Heart right ventricle (tissue), 16 donors: ENCODE results near the gene GPX7. TPM values are rescaled to one million over a fixed set of nuclear protein-coding genes. Genes with fewer than 3 reads are reported as not detected.

Experiments
- ATAC-seq, 8 donors: fragments of 200-7000 bp; cut with Tn5 transposase; one replicate each; pipeline ENCODE4 v1.9.1; 2020; ENCODE audit warnings: mild to moderate bottlenecking in 8 of 8, moderate library complexity in 8 of 8, moderate number of reproducible peaks in 1 of 8
- DNase-seq, 2 donors: peaks; one replicate each; pipeline ENCODE4 v3.0.0-alpha.2; 2020
- H3K27ac ChIP-seq, 10 donors: fragments of 200-600 bp; sonication (generic) in 2 of 10; one replicate each; pipeline versions ENCODE4 v1.5.0 to v1.8.0; 2020 to 2022; ENCODE audit warnings: mild to moderate bottlenecking in 3 of 10
- H3K27me3 ChIP-seq, 7 donors: fragments of 200-600 bp; one replicate each; pipeline ENCODE4 v1.8.0; 2021 to 2022; ENCODE audit warnings: mild to moderate bottlenecking in 2 of 7
- H3K36me3 ChIP-seq, 9 donors: fragments of 200-600 bp; sonication (generic) in 1 of 9; one replicate each; pipeline versions ENCODE4 v1.5.0 to v1.8.0; 2020 to 2022; ENCODE audit warnings: mild to moderate bottlenecking in 2 of 9
- H3K4me1 ChIP-seq, 9 donors: fragments of 200-600 bp; sonication (generic) in 1 of 9; one replicate each; pipeline versions ENCODE4 v1.5.0 to v1.8.0; 2020 to 2022; ENCODE audit warnings: mild to moderate bottlenecking in 4 of 9
- H3K4me3 ChIP-seq, 10 donors: fragments of 200-600 bp; sonication (generic) in 2 of 10; one replicate each; pipeline versions ENCODE4 v1.5.0 to v1.8.0; 2020 to 2022; ENCODE audit warnings: mild to moderate bottlenecking in 7 of 10, moderate library complexity in 2 of 10
- H3K9me3 ChIP-seq, 11 donors: fragments of 200-600 bp in 10 of 11; sonication (generic) in 2 of 11; one replicate each; pipeline versions ENCODE4 v1.5.0 to v1.8.0; 2013 to 2022; ENCODE audit warnings: mild to moderate bottlenecking in 2 of 11, control low read depth in 1 of 11, moderate library complexity in 1 of 11
- CTCF ChIP-seq, 9 donors: fragments of 200-600 bp; sonication (generic) in 2 of 9; IDR thresholded peaks; one replicate each; pipeline versions ENCODE4 v1.5.0 to v1.8.0; 2021 to 2022; ENCODE audit warnings: antibody characterized with exemption in 9 of 9, mild to moderate bottlenecking in 5 of 9, moderate library complexity in 1 of 9
- WGBS, 2 donors: extraction: QIAGEN DNeasy Blood & Tissue Kit; methylation state at CpG; one replicate each; pipeline ENCODE4 v1.1.7; 2013; ENCODE audit warnings: inconsistent platforms in 1 of 2; 5-methylcytosine and 5-hydroxymethylcytosine counted together
- intact Hi-C, 10 donors: fragments of 100-400 bp; cut with DNase I; formaldehyde crosslinking; loops; one replicate each; pipeline versions ENCODE4 v1.11.1 to v1.14.2; 2022
- polyA plus RNA-seq, 2 donors: library from polyadenylated mRNA; stranded (reverse); fragments of 200-250 nt; gene quantifications; one replicate each; pipeline ENCODE4 v1.2.3, GENCODE V29; 2013
- total RNA-seq, 10 donors: library from RNA; stranded (reverse); fragmentation: NEBNext Ultra II Directional in 3 of 10; extraction: Animal tissue kit (Norgen Biotek cat#: 25700) in 3 of 10; gene quantifications; one replicate each; pipeline versions ENCODE4 v1.2.1 to v1.2.4, GENCODE V29; 2021 to 2023
- donor health status: Arrhythmogenic right ventricular cardiomyopathy.
- donor health status: ischemic (EF 13 %, LVEDD 7.1; RV severe dilation, severe dysfunction).
- donor health status: healthy with polysubstance abuse.
- donor health status: DM: no; HTN: yes; CAD: no.
- donor health status: DM: no; HTN: no; CAD: no.
- donor health status: ischemic (EF 25% LVEDD 6.9; RV normal size, moderate dysfunction).
- donor health status: ischemic (EF 25% LVEDD 5.7; RV mildly dilated, moderate dysfunction).
- donor health status: healthy.
- donor health status: DM: yes; HTN: yes; CAD: no.
- donor health status: Ischemic cardiomyopathy.
- donor health status: ischemic (EF 35%, LVEDD 5.7; RV mildly dilated, moderate dysfunction).
- donor health status: nonischemic (EF 11% LVEDD 7.7; RV severe dilation, severe dysfunction).
- donor health status: DM: yes; HTN: yes; CAD: no.
- donor health status: PGD.
- donor health status: ischemic (EF 29% LVEDD 5.4; RV normal size, mild dysfunction).
- donor health status: nonischemic (EF 23%, LVEDD 6.1; RV moderate dilation, normal function).

The GPX7 gene
- total and polyA plus RNA-seq, 12 donors = 3.3 to 22.9 (median 6.9) TPM

GRCh38 chr1:52641307-52641706 is 39.1 kb downstream of the GPX7 start:
- ATAC-seq (no peak), DNase-seq (no peak)
- Histone ChIP-seq H3K4me3 (no peak overlapping the region), H3K36me3 (no peaks in the 10 kb centered on the region), H3K27me3 (no peaks in the 10 kb centered on the region), H3K9me3 (no peaks in the 10 kb centered on the region), H3K27ac (no peak overlapping the region), H3K4me1 (peaks cover 0 to 23% (median 0%) of the 10 kb centered on the region in 9 donors)
- WGBS, 2 donors = 81 to 82% methylated on average over 4 of the region's 4 CpGs
- intact Hi-C loops = no loop called here
- no peak for TF ChIP-seq CTCF (IDR thresholded peaks at IDR 0.05)

GRCh38 chr1:52645261-52645660 is 43.1 kb downstream of the GPX7 start:
- Histone ChIP-seq H3K4me3 (no peak overlapping the region), H3K27me3 (no peaks in the 10 kb centered on the region), H3K27ac (no peak overlapping the region), H3K4me1 (no peaks in the 10 kb centered on the region), H3K9me3 (no peaks in the 10 kb centered on the region), H3K36me3 (no peaks in the 10 kb centered on the region)
- intact Hi-C loops = no loop called here
- TF ChIP-seq CTCF (IDR thresholded peaks at IDR 0.05) = no peak
- no peak for ATAC-seq
- no peak for DNase-seq
- 70 to 73% methylated on average over 6 of the region's 6 CpGs for WGBS, 2 donors

GRCh38 chr1:52651904-52652303 is 49.7 kb downstream of the GPX7 start:
- intact Hi-C loops = loop anchor here in 1 of 10 donors (10.0 kb wide), 1 partner anchor 67 kb away; no protein-coding TSS in a partner anchor
- DNase-seq = no peak
- H3K4me1 ChIP-seq = no peaks in the 10 kb centered on the region
- no peak overlapping the region for H3K4me3 ChIP-seq
- H3K27ac ChIP-seq = no peak overlapping the region
- H3K9me3 ChIP-seq = no peaks in the 10 kb centered on the region
- TF ChIP-seq CTCF (IDR thresholded peaks at IDR 0.05) = no peak
- H3K27me3 ChIP-seq = no peaks in the 10 kb centered on the region
- H3K36me3 ChIP-seq = no peaks in the 10 kb centered on the region
- no peak for ATAC-seq
- 76 to 85% methylated on average over 1 of the region's 1 CpG for WGBS, 2 donors

DNA sequence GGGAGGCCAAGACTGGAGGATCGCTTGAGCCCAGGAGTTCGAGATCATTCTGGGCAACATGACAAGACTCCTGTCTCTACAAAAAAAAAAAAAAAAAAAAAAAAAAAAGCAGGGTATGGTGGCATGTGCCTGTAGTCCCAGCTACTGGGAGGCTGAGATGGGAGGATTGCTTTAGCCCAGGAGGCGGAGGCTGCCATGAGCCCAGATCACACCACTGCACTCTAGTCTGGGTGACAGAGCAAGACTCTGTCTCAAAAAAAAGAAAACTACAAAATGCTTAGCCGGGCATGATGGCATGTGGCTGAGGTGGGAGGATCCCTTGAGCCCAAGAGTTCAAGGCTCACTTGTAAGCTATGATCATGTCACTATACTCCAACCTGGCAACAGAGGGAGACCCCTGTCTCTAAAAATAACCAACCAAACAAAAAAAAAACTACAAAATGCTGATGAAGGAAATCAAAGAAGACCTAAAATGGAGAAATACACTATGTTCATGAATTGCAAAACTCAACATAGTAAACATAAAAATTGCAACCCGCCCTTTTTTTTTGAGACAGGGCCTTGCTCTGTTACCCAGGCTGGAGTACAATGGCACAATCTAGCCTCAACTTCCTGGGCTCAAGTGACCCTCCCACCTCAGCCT is 51.2 kb downstream of the GPX7 start:
- Histone ChIP-seq H3K4me1 (no peaks in the 10 kb centered on the region), H3K27me3 (no peaks in the 10 kb centered on the region), H3K4me3 (no peak overlapping the region), H3K27ac (no peak overlapping the region), H3K36me3 (no peaks in the 10 kb centered on the region), H3K9me3 (no peaks in the 10 kb centered on the region)
- intact Hi-C loops = loop anchor here in 1 of 10 donors (10.0 kb wide), 1 partner anchor 69 kb away; no protein-coding TSS in a partner anchor
- DNase-seq = no peak
- no peak for ATAC-seq
- no peak for TF ChIP-seq CTCF (IDR thresholded peaks at IDR 0.05)
- WGBS, 2 donors = 96% methylated on average over 5 of the region's 5 CpGs
